SK-N-SH (cell line): Measurements from ENCODE around the gene PPAT.

Experiments
- CTCF ChIP-seq: fragments of 200-600 bp; sonication (generic); IDR thresholded peaks from 2 replicates; pipeline ENCODE4 v1.6.1; 2017; ENCODE audit warnings: antibody characterized with exemption, mild to moderate bottlenecking, moderate library complexity
- EZH2phosphoT487 ChIP-seq: fragments of 200-600 bp; sonication (generic); IDR thresholded peaks from 2 replicates; pipeline ENCODE4 v1.6.1; 2017; ENCODE audit warnings: low read depth, mixed run types, mild to moderate bottlenecking, antibody characterized with exemption, moderate library complexity, borderline replicate concordance
- FOSL2 ChIP-seq: IDR thresholded peaks from 2 replicates; pipeline ENCODE4 v1.4.0; 2012; ENCODE audit warnings: low read depth, mild to moderate bottlenecking, moderate library complexity, borderline replicate concordance
- FOXJ3 ChIP-seq: sonication (generic); formaldehyde crosslinking; IDR thresholded peaks from 2 replicates; pipeline ENCODE4 v1.5.1; 2020; ENCODE audit warnings: mild to moderate bottlenecking, missing genetic modification reagents
- MXI1 ChIP-seq: IDR thresholded peaks from 2 replicates; pipeline ENCODE4 v1.6.1; 2012; ENCODE audit warnings: mild to moderate bottlenecking, low read depth, low read length, improper control_type of control experiment
- POLR2AphosphoS5 ChIP-seq: IDR thresholded peaks from 2 replicates; pipeline ENCODE4 v1.6.1; 2012; ENCODE audit warnings: low read depth, low read length
- RAD21 ChIP-seq: IDR thresholded peaks from 2 replicates; pipeline ENCODE4 v1.6.1; 2012; ENCODE audit warnings: mild to moderate bottlenecking, low read length
- SMC3 ChIP-seq: IDR thresholded peaks from 2 replicates; pipeline ENCODE4 v1.6.1; 2012; ENCODE audit warnings: low read depth, low read length, improper control_type of control experiment
- TAF1 ChIP-seq: IDR thresholded peaks from 2 replicates; pipeline ENCODE4 v1.6.1; 2012; ENCODE audit warnings: low read depth, mild to moderate bottlenecking, low read length, moderate library complexity, borderline replicate concordance
- USF2 ChIP-seq: fragments of 150-350 bp; IDR thresholded peaks from 2 replicates; pipeline ENCODE4 v1.6.1; 2017; ENCODE audit warnings: antibody characterized with exemption, low read length, low read depth, borderline replicate concordance

GRCh38 chr4:56444719-56445118, 9.3 kb upstream of the PPAT start:
- no peak for TF ChIP-seq SMC3
- TF ChIP-seq POLR2AphosphoS5: no peak
- TF ChIP-seq CTCF: no peak
- no peak for TF ChIP-seq USF2
- no peak for TF ChIP-seq FOSL2
- TF ChIP-seq EZH2phosphoT487: no peak
- no peak for TF ChIP-seq RAD21
- TF ChIP-seq MXI1: no peak
- TF ChIP-seq FOXJ3 (CRISPR knock-in tag): no peak
- TF ChIP-seq TAF1: no peak
